H1 (cell line): ENCODE data around the gene ZNF8. TPM values are rescaled to one million over a fixed set of nuclear protein-coding genes. Genes with fewer than 3 reads are reported as not detected.

Source experiments
- BACH1 ChIP-seq: IDR thresholded peaks from 2 replicates; pipeline ENCODE4 v1.6.1; 2012; ENCODE audit warnings: low read length, improper control_type of control experiment
- BCL11A ChIP-seq, 2 experiments: IDR thresholded peaks; one replicate each; pipeline ENCODE4 v1.6.1; 2011; ENCODE audit warnings: low read depth in 2 of 2, low read length in 2 of 2, mild to moderate bottlenecking in 2 of 2
- BRCA1 ChIP-seq: IDR thresholded peaks from 2 replicates; pipeline ENCODE4 v1.6.1; 2012; ENCODE audit warnings: low read depth, low read length, improper control_type of control experiment
- CBX5 ChIP-seq: fragments of 300-800, 300-1000 bp; sonication (generic); IDR thresholded peaks from 2 replicates; pipeline ENCODE4 v1.7.1; 2016; ENCODE audit warnings: antibody characterized with exemption, low read length, low read depth
- CREB1 ChIP-seq: IDR thresholded peaks from 2 replicates; pipeline ENCODE4 v1.6.1; 2012; ENCODE audit warnings: inconsistent platforms
- EGR1 ChIP-seq: IDR thresholded peaks from 2 replicates; pipeline ENCODE4 v1.6.1; 2011; ENCODE audit warnings: low read depth, low read length, borderline replicate concordance
- EP300 ChIP-seq, 2 experiments: IDR thresholded peaks; 1 replicate in 1 of 2; 2 replicates in 1 of 2; pipeline ENCODE4 v1.6.1; 2011 to 2012; ENCODE audit warnings: low read depth in 2 of 2, low read length in 2 of 2, mild to moderate bottlenecking in 2 of 2, borderline replicate concordance in 1 of 2, inconsistent platforms in 1 of 2, moderate library complexity in 1 of 2
- EZH2 ChIP-seq: fragments of 200-600 bp; sonication (generic); IDR thresholded peaks from 2 replicates; pipeline ENCODE4 v1.7.1; 2012; ENCODE audit warnings: low read depth, mild to moderate bottlenecking, moderate library complexity, low read length, inconsistent platforms; ENCODE audit not compliant: severe bottlenecking
- FOSL1 ChIP-seq: IDR thresholded peaks from 2 replicates; pipeline ENCODE4 v1.6.1; 2011; ENCODE audit warnings: mild to moderate bottlenecking, low read depth, low read length, moderate library complexity; ENCODE audit not compliant: insufficient read depth
- GABPA ChIP-seq: IDR thresholded peaks from 2 replicates; pipeline ENCODE4 v1.6.1; 2011; ENCODE audit warnings: mild to moderate bottlenecking, low read length, moderate library complexity, borderline replicate concordance; ENCODE audit not compliant: insufficient read depth
- JUN ChIP-seq: IDR thresholded peaks from 2 replicates; pipeline ENCODE4 v1.6.1; 2011; ENCODE audit warnings: low read depth, mild to moderate bottlenecking, improper control_type of control experiment, low read length
- JUND ChIP-seq: IDR thresholded peaks from 2 replicates; pipeline ENCODE4 v1.6.1; 2011; ENCODE audit warnings: mild to moderate bottlenecking, improper control_type of control experiment, low read length
- MAFK ChIP-seq: IDR thresholded peaks from 2 replicates; pipeline ENCODE4 v1.6.1; 2012; ENCODE audit warnings: low read depth, mild to moderate bottlenecking, improper control_type of control experiment, low read length
- POLR2A ChIP-seq, 2 experiments: IDR thresholded peaks; 1 replicate in 1 of 2; 2 replicates in 1 of 2; pipeline ENCODE4 v1.6.1; 2011; ENCODE audit warnings: low read depth in 2 of 2, low read length in 2 of 2, mild to moderate bottlenecking in 2 of 2; ENCODE audit errors: control extremely low read depth in 1 of 2
- RBBP5 ChIP-seq: IDR thresholded peaks from 2 replicates; pipeline ENCODE4 v1.7.1; 2012; ENCODE audit warnings: low read depth, mild to moderate bottlenecking, inconsistent platforms, low read length, moderate library complexity, borderline replicate concordance
- RFX5 ChIP-seq: IDR thresholded peaks from 2 replicates; pipeline ENCODE4 v1.6.1; 2011; ENCODE audit warnings: low read depth, low read length, improper control_type of control experiment, borderline replicate concordance
- RXRA ChIP-seq: IDR thresholded peaks from 2 replicates; pipeline ENCODE4 v1.6.1; 2011; ENCODE audit warnings: low read depth, mild to moderate bottlenecking, low read length, moderate library complexity; ENCODE audit not compliant: insufficient read depth
- SIX5 ChIP-seq: IDR thresholded peaks from 2 replicates; pipeline ENCODE4 v1.6.1; 2011; ENCODE audit warnings: mild to moderate bottlenecking, low read depth, low read length
- SP4 ChIP-seq: IDR thresholded peaks from 2 replicates; pipeline ENCODE4 v1.6.1; 2012; ENCODE audit warnings: low read length, inconsistent platforms
- TAF7 ChIP-seq: optimal IDR thresholded peaks from 2 replicates; pipeline ENCODE3; 2011; ENCODE audit warnings: low read depth, mild to moderate bottlenecking, inconsistent platforms, low read length, moderate library complexity, borderline replicate concordance
- TBP ChIP-seq: IDR thresholded peaks from 2 replicates; pipeline ENCODE4 v1.6.1; 2011; ENCODE audit warnings: low read depth, low read length, improper control_type of control experiment
- YY1 ChIP-seq: IDR thresholded peaks from 2 replicates; pipeline ENCODE4 v1.6.1; 2011; ENCODE audit warnings: low read depth, mild to moderate bottlenecking, low read length
- polyA plus RNA-seq, 7 experiments: library from polyadenylated mRNA; depleted of rRNA in 3 of 7; stranded (reverse) in 5 of 7; unstranded in 2 of 7; fragments of >200 nt in 5 of 7; fragments of 200-250 nt in 2 of 7; gene quantifications; 1 replicate in 5 of 7; 2 replicates in 1 of 7; 4 replicates in 1 of 7; pipeline versions ENCODE4 v1.2.1 to v1.2.3, GENCODE V29; 2011 to 2013; ENCODE audit warnings: missing spikeins in 2 of 7, mixed read lengths in 2 of 7
- total RNA-seq: library from RNA; stranded (reverse); fragmentation: NEBNext Ultra II Directional; extraction: Animal tissue kit (Norgen Biotek cat#: 25700); gene quantifications from 2 replicates; pipeline ENCODE4 v1.2.1, GENCODE V29; 2021
- TF ChIP-seq, protein P1 (sequence below): IDR thresholded peaks from 2 replicates; pipeline ENCODE4 v1.6.1; 2011; ENCODE audit warnings: low read length, improper control_type of control experiment

ZNF8 gene
- total and polyA plus RNA-seq, 2 of the 8 experiments (the other 6 are each of a cell fraction or from before 2014, with no cell fraction given) = 9.2 to 21.5 TPM

- TF ChIP-seq GABPA (peak; percentile 93), BRCA1 (no peak), CBX5 (no peak), BCL11A (IDR thresholded peaks at IDR 0.05; ENCODE audit: low read depth in 2 of 2, low read length in 2 of 2) (no peak), SP4 (no peak), EP300 (IDR thresholded peaks at IDR 0.05; ENCODE audit: borderline replicate concordance in 1 of 2, low read depth in 2 of 2, low read length in 2 of 2) (0 out of 3 replicates have a peak, but pooled peaks of 1 of the 2 experiments have one; percentile 40), RFX5 (no peak), SIX5 (peak; percentile 94), TAF7 (peak; percentile 78), JUND (no peak), EGR1 (peak; percentile 44; the same call in 1 of the 2 replicates), RXRA (no peak), EZH2 (no peak), POLR2A (IDR thresholded peaks at IDR 0.05; ENCODE audit: control extremely low read depth in 1 of 2, low read depth in 2 of 2, low read length in 2 of 2) (peak in 1 of 2 experiments; percentile 71; a peak in 2 of 3 replicates), MAFK (no peak), BACH1 (no peak), JUN (no peak), YY1 (peak; percentile 83; the same call in 1 of the 2 replicates), FOSL1 (no peak), TBP (0 out of 2 replicates have a peak, but pooled peaks have one; percentile 55), CREB1 (peak; percentile 69), RBBP5 (peak; percentile 59; the same call in 1 of the 2 replicates)
- TF ChIP-seq, protein P1, sequence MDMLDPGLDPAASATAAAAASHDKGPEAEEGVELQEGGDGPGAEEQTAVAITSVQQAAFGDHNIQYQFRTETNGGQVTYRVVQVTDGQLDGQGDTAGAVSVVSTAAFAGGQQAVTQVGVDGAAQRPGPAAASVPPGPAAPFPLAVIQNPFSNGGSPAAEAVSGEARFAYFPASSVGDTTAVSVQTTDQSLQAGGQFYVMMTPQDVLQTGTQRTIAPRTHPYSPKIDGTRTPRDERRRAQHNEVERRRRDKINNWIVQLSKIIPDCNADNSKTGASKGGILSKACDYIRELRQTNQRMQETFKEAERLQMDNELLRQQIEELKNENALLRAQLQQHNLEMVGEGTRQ = no peak
Measured at GRCh38 chr19:58305065-58305931, 26.5 kb downstream of the ZNF8 start, which contains the start of gene ERVK3-1 (continued).
